HepG2 (cell line): ENCODE results near the gene SLC2A4. TPM values are rescaled to one million over a fixed set of nuclear protein-coding genes. Genes with fewer than 3 reads are reported as not detected.

ENCODE experiments used
- CC2D1A ChIP-seq: sonication (generic); formaldehyde crosslinking; IDR thresholded peaks from 2 replicates; pipeline ENCODE4 v1.8.1; 2023; ENCODE audit warnings: mild to moderate bottlenecking, missing genetic modification reagents
- EZH2 ChIP-seq: conservative IDR thresholded peaks from 2 replicates; pipeline ENCODE4 v1.6.1; 2012; ENCODE audit warnings: mild to moderate bottlenecking, low read depth, low read length, moderate library complexity
- FOXM1 ChIP-seq: sonication (generic); formaldehyde crosslinking; IDR thresholded peaks from 2 replicates; pipeline ENCODE4 v1.5.0; 2020; ENCODE audit warnings: missing genetic modification reagents
- GTF3A ChIP-seq: sonication (generic); formaldehyde crosslinking; conservative IDR thresholded peaks from 2 replicates; pipeline ENCODE4 v1.4.0; 2020; ENCODE audit warnings: mild to moderate bottlenecking, missing genetic modification reagents
- HNRNPL ChIP-seq: fragments of 200-400 bp; formaldehyde crosslinking; IDR thresholded peaks from 2 replicates; pipeline ENCODE4 v1.6.1; 2017; ENCODE audit warnings: mild to moderate bottlenecking, low read depth, low read length
- HNRNPUL1 ChIP-seq: fragments of 200-400 bp; formaldehyde crosslinking; IDR thresholded peaks from 2 replicates; pipeline ENCODE4 v1.6.1; 2017; ENCODE audit warnings: low read depth, mild to moderate bottlenecking, low read length, moderate library complexity
- IKZF4 ChIP-seq: sonication (generic); formaldehyde crosslinking; IDR thresholded peaks from 2 replicates; pipeline ENCODE4 v1.5.1; 2020; ENCODE audit warnings: borderline replicate concordance, mild to moderate bottlenecking, low read depth, missing genetic modification reagents; ENCODE audit errors: not compliant biosample characterization
- KAT2B ChIP-seq: fragments of 150-350 bp; IDR thresholded peaks from 2 replicates; pipeline ENCODE4 v1.6.1; 2014; ENCODE audit warnings: low read depth, low read length, borderline replicate concordance
- MTA3 ChIP-seq: sonication (generic); formaldehyde crosslinking; IDR thresholded peaks from 2 replicates; pipeline ENCODE4 v1.4.0; 2020; ENCODE audit warnings: missing genetic modification reagents
- PHF21A ChIP-seq: sonication (generic); formaldehyde crosslinking; IDR thresholded peaks from 2 replicates; pipeline ENCODE4 v1.5.0; 2020; ENCODE audit warnings: mild to moderate bottlenecking, missing genetic modification reagents
- RELA ChIP-seq: sonication (generic); formaldehyde crosslinking; IDR thresholded peaks from 2 replicates; pipeline ENCODE4 v1.4.0; 2020; ENCODE audit warnings: missing genetic modification reagents
- STAT5B ChIP-seq: sonication (generic); formaldehyde crosslinking; IDR thresholded peaks from 2 replicates; pipeline ENCODE4 v1.4.0; 2020; ENCODE audit warnings: missing genetic modification reagents
- ZC3H13 ChIP-seq: sonication (generic); formaldehyde crosslinking; IDR thresholded peaks from 2 replicates; pipeline ENCODE4 v1.8.1; 2023; ENCODE audit warnings: mild to moderate bottlenecking, missing genetic modification reagents, moderate library complexity
- ZFP37 ChIP-seq: sonication (generic); formaldehyde crosslinking; IDR thresholded peaks from 2 replicates; pipeline ENCODE4 v1.4.0; 2020; ENCODE audit warnings: missing genetic modification reagents, borderline replicate concordance
- ZKSCAN8 ChIP-seq: IDR thresholded peaks from 2 replicates; pipeline ENCODE4 v1.6.1; 2016; ENCODE audit warnings: borderline replicate concordance, missing genetic modification reagents, missing compliant biosample characterization
- ZNF138 ChIP-seq: sonication (generic); formaldehyde crosslinking; IDR thresholded peaks from 2 replicates; pipeline ENCODE4 v1.5.0; 2020; ENCODE audit warnings: mild to moderate bottlenecking, low read depth, missing genetic modification reagents
- ZNF232 ChIP-seq: sonication (generic); formaldehyde crosslinking; IDR thresholded peaks from 2 replicates; pipeline ENCODE4 v1.4.0; 2020; ENCODE audit warnings: missing genetic modification reagents, borderline replicate concordance
- ZNF343 ChIP-seq: sonication (generic); formaldehyde crosslinking; IDR thresholded peaks from 2 replicates; pipeline ENCODE4 v1.4.0; 2020; ENCODE audit warnings: mild to moderate bottlenecking, missing genetic modification reagents
- ZNF761 ChIP-seq: sonication (generic); formaldehyde crosslinking; conservative IDR thresholded peaks from 2 replicates; pipeline ENCODE4 v1.4.0; 2020; ENCODE audit warnings: mild to moderate bottlenecking, missing genetic modification reagents
- ZSCAN21 ChIP-seq: sonication (generic); formaldehyde crosslinking; IDR thresholded peaks from 2 replicates; pipeline ENCODE4 v1.8.0; 2022; ENCODE audit warnings: mild to moderate bottlenecking, missing genetic modification reagents, moderate library complexity, borderline replicate concordance
- polyA plus RNA-seq, 8 experiments: library from polyadenylated mRNA; depleted of rRNA in 3 of 8; stranded (reverse) in 7 of 8; unstranded in 1 of 8; fragments of >200 nt; fragmentation: Illumina TruSeq in 4 of 8; extraction: Trizol in 4 of 8; gene quantifications; 2 replicates each; pipeline versions ENCODE4 v1.2.1 to v1.2.3, GENCODE V29; 2011 to 2016; ENCODE audit warnings: low read depth in 4 of 8, missing spikeins in 1 of 8, mixed read lengths in 1 of 8; ENCODE audit not compliant: insufficient read depth in 1 of 8
- total RNA-seq, 5 experiments: library from RNA; depleted of rRNA; stranded (reverse); fragments of >200 nt; fragmentation: Illumina TruSeq; extraction: Trizol; gene quantifications; 2 replicates each; pipeline ENCODE4 v1.2.3, GENCODE V29; 2016; ENCODE audit warnings: low read depth in 1 of 5
- TF ChIP-seq, protein P1 (sequence below): sonication (generic); formaldehyde crosslinking; IDR thresholded peaks from 2 replicates; pipeline ENCODE4 v1.5.1; 2020; ENCODE audit warnings: mild to moderate bottlenecking, missing genetic modification reagents
- TF ChIP-seq, protein P2 (sequence below): sonication (generic); formaldehyde crosslinking; IDR thresholded peaks from 2 replicates; pipeline ENCODE4 v1.9.0; 2021; ENCODE audit warnings: missing genetic modification reagents, borderline replicate concordance

Gene SLC2A4
- total and polyA plus RNA-seq, 2 of the 13 experiments (the other 11 are each of a cell fraction or from before 2014, with no cell fraction given) = 4.9 to 5.8 TPM

DNA sequence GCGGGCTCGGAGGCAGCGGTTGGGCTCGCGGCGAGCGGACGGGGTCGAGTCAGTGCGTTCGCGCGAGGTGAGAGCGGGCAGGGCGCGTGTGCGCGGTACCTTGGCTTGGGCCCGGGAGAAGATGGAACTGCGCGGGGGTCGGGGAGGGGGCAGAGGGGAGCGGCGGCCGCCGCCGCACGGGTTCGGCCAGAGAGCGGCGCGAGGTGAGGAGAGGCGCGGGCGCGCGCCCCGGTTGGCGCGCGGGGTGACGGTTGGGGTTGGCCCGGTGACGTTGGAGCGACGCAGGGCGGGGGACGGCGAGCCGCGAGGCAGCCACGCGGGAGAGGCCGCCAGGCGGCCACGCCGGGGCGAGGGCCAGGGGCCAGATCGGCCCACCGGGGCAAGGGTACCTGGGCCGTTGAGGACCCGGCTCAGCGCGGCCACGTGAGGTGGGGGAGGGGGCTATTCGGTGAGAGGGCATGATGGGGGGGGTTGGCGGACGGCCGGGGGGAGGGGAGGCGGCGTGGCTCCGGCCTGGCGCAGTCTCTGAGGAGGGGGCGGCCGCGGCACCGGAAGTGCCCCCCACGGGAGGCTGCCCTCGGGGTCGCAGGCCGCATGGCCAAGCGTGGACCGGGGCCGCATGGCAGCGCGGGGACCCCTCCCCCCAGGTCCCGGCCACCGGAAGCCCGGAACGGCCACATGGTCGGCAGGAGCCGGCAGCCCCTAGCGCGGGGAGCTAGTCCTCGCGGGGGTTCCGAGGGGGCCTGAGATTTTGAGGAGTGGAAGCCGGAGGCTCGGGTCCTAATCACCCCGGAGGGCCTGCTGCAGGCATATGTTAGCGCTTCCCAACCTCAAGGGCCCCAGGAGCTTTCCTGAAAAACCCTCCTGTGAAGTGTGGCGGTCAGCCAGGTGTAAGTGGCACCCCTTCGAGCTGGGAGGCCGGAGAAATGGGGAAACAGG lies 26.4 kb downstream of the SLC2A4 start (continued):
- 0 out of 2 replicates have a peak, but pooled peaks have one; percentile 57 for TF ChIP-seq HNRNPL
- no peak for TF ChIP-seq GTF3A
- no peak for TF ChIP-seq ZKSCAN8 (CRISPR knock-in tag)
- no peak for TF ChIP-seq CC2D1A (CRISPR knock-in tag)
- TF ChIP-seq ZSCAN21 = 0 out of 2 replicates have a peak, but pooled peaks have one; percentile 52
- TF ChIP-seq EZH2 = no peak
- TF ChIP-seq HNRNPUL1 = no peak
- no peak for TF ChIP-seq STAT5B (CRISPR knock-in tag)
- TF ChIP-seq, protein P1, sequence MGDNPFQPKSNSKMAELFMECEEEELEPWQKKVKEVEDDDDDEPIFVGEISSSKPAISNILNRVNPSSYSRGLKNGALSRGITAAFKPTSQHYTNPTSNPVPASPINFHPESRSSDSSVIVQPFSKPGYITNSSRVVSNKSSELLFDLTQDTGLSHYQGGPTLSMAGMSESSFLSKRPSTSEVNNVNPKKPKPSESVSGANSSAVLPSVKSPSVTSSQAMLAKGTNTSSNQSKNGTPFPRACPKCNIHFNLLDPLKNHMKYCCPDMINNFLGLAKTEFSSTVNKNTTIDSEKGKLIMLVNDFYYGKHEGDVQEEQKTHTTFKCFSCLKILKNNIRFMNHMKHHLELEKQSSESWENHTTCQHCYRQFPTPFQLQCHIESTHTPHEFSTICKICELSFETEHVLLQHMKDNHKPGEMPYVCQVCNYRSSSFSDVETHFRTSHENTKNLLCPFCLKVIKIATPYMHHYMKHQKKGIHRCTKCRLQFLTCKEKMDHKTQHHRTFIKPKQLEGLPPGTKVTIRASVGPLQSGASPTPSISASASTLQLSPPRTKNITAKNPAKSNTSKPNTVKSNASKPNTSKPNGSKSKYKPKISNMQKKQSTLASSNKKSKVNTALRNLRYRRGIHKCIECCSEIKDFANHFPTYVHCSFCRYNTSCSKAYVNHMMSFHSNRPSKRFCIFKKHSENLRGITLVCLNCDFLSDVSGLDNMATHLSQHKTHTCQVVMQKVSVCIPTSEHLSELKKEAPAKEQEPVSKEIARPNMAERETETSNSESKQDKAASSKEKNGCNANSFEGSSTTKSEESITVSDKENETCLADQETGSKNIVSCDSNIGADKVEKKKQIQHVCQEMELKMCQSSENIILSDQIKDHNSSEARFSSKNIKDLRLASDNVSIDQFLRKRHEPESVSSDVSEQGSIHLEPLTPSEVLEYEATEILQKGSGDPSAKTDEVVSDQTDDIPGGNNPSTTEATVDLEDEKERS (CRISPR knock-in tag) = no peak
- TF ChIP-seq KAT2B = no peak
- TF ChIP-seq RELA (CRISPR knock-in tag) = no peak
- TF ChIP-seq ZFP37 (CRISPR knock-in tag) = no peak
- peak; percentile 55 for TF ChIP-seq IKZF4 (CRISPR knock-in tag)
- peak; percentile 68; the same call in 1 of the 2 replicates for TF ChIP-seq ZC3H13 (CRISPR knock-in tag)
- no peak for TF ChIP-seq ZNF138 (CRISPR knock-in tag)
- TF ChIP-seq ZNF761 (CRISPR knock-in tag) = peak; percentile 30; the same call in 1 of the 2 replicates
- TF ChIP-seq ZNF232 = no peak
- no peak for TF ChIP-seq FOXM1
- TF ChIP-seq, protein P2, sequence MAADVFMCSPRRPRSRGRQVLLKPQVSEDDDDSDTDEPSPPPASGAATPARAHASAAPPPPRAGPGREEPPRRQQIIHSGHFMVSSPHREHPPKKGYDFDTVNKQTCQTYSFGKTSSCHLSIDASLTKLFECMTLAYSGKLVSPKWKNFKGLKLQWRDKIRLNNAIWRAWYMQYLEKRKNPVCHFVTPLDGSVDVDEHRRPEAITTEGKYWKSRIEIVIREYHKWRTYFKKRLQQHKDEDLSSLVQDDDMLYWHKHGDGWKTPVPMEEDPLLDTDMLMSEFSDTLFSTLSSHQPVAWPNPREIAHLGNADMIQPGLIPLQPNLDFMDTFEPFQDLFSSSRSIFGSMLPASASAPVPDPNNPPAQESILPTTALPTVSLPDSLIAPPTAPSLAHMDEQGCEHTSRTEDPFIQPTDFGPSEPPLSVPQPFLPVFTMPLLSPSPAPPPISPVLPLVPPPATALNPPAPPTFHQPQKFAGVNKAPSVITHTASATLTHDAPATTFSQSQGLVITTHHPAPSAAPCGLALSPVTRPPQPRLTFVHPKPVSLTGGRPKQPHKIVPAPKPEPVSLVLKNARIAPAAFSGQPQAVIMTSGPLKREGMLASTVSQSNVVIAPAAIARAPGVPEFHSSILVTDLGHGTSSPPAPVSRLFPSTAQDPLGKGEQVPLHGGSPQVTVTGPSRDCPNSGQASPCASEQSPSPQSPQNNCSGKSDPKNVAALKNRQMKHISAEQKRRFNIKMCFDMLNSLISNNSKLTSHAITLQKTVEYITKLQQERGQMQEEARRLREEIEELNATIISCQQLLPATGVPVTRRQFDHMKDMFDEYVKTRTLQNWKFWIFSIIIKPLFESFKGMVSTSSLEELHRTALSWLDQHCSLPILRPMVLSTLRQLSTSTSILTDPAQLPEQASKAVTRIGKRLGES (CRISPR knock-in tag) = no peak
- TF ChIP-seq PHF21A = no peak
- 0 out of 2 replicates have a peak, but pooled peaks have one; percentile 40 for TF ChIP-seq ZNF343
- TF ChIP-seq MTA3 = no peak
